ENCODE results near the gene KMT2C.
"Not testable (repeated sequence)": the region's sequence is repeated elsewhere in the genome, so short reads cannot be mapped to it uniquely, and the experiment has no call there.

The KMT2C gene

DNA sequence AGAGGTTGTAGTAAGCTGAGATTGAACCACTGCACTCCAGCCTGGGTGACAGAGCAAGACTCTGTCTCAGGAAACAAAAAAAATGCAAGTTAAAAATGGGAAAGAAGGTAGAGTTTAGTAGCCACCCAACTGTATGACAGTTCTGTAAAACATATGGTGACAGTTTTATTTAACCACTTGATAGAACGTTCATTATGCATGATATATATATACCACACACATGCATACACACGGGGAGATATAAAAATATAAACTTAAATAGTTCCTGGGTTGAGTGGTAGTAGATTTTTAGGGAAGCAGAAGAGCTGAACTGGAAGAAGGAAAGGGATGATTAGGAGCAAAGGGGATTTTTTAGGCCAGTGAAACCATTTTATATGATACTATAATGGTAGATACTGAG is 120.0 kb downstream of the KMT2C start:
- no peak for DNase-seq (ENCODE audit: low spot score)
- TF ChIP-seq, protein P1, sequence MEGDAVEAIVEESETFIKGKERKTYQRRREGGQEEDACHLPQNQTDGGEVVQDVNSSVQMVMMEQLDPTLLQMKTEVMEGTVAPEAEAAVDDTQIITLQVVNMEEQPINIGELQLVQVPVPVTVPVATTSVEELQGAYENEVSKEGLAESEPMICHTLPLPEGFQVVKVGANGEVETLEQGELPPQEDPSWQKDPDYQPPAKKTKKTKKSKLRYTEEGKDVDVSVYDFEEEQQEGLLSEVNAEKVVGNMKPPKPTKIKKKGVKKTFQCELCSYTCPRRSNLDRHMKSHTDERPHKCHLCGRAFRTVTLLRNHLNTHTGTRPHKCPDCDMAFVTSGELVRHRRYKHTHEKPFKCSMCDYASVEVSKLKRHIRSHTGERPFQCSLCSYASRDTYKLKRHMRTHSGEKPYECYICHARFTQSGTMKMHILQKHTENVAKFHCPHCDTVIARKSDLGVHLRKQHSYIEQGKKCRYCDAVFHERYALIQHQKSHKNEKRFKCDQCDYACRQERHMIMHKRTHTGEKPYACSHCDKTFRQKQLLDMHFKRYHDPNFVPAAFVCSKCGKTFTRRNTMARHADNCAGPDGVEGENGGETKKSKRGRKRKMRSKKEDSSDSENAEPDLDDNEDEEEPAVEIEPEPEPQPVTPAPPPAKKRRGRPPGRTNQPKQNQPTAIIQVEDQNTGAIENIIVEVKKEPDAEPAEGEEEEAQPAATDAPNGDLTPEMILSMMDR (IDR thresholded peaks at IDR 0.05; ENCODE audit: extremely low read depth, missing control alignments), result no peak

DNA sequence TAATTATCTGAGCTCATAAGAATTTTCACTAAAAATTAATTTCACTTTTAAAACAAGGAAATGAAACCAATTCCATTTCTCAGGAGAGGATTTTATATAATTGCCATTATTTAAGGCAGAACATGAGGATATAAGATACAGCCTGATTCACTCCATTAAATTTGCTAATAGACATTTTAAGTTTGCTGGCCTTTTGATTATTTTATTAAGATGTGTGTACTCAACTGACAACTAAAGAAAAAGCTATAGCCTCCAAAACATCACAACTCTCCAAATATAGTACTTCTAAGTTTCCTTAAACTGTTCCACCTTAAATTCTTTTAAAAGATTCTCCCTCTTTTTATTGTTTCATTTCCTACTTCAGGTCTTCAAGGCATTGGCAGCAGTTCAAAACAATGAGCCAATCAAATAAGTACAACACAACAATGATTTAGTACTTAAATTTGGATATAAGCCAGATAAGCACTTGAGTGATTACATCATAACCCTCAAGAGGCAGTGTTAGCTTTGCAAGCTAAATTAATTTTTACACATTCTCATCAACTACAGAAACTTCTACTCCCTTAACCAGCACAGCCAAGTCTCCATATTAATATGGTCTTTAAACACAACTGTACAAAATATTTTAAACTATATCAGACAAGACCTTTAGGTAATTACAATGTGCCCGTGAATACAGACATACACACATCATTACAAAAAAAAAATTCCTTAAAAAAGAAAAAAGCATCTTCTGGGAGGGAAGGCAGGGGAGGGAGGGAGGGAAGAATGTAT is 121.8 kb downstream of the KMT2C start:
- TF ChIP-seq, protein P1 (IDR thresholded peaks at IDR 0.05; ENCODE audit: extremely low read depth, missing control alignments), result no peak
- peak; percentile 8 for DNase-seq (ENCODE audit: low spot score)

DNA sequence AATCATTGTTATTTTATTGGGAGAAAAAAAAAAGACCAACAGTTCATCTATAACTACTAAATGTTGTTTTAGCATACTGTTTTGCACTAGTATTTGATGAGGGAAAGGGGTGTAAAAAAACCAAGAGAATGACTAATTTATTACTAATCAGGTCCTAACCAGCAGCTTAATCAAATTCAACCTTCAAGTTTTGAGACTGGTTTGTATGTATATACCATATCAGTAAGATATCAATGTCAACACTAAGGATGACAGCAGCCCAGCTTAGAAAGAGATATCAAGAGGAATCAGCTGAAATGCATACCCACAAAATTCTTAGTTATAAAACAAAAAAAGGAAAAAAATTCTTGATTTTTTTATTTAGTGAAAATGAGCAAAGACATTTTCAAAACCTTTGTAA is 122.6 kb downstream of the KMT2C start:
- no peak for DNase-seq (ENCODE audit: low spot score)
- TF ChIP-seq, protein P1 (IDR thresholded peaks at IDR 0.05; ENCODE audit: extremely low read depth, missing control alignments), result no peak

DNA sequence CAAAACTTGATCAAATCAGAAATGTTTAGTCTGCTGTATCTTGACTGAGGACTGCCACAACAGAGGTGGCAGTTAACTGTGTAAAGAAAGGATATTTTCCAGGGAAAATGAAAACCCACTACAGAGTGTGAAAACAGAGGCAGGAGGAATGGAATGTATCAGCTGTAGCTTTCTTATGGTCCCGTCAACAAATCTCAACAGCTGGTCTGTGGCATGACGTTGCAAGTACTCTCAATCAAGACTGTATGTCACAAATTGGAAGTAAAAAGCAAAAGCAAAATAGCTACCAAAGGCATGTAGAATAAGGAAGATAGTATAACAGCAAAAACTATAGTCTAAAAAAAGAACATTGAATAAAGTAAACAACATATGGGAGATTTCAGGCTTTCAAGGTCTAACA is 123.5 kb downstream of the KMT2C start:
- TF ChIP-seq, protein P1 (IDR thresholded peaks at IDR 0.05; ENCODE audit: extremely low read depth, missing control alignments), result no peak
- no peak for DNase-seq (ENCODE audit: low spot score)

DNA sequence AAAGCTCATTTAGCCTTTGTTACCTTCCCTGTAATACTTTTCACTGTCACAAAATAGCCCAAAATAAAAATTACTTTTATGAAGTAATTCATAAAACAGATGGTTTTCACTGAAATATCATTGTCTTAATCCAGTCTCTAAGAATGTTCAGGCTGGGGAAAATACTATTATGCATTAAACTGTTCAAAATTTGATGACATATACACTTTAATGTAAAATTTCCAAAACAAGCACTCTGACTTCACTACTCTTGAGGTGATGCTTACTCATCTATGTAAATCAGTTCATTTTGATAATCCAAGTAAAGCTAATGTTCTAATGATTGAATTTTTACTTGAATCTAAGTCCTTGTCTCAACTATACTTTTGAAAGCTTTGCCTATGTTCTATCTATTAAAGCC is 127.9 kb downstream of the KMT2C start:
- TF ChIP-seq, protein P1 (IDR thresholded peaks at IDR 0.05; ENCODE audit: extremely low read depth, missing control alignments), result no peak
- DNase-seq (ENCODE audit: low spot score), result no peak

DNA sequence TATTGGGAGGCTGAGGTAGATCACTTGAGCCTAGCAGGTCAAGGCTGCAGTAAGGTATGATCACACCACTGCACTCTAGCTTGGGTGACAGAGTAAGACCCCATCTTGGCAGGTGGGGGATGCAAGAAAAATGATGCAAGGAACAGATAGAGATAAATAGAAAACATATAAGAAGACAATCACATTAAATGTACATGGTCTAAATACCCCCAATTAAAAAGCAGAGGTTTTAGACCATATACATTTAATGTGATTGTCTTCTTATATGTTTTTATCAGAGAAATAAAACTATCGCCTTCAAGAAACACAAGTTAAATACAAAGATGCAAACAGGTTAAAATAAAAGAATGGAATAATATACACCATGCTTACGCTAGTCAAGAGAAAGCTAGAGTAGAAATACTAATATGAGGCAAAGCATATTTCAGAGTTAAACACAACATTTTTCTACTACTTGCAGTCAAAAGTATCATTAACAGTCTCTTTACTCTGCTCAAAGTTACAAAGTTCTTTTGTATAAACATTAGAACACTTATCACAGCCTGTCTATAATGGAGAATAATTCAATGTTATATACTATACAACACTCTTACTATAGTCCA is 136.2 kb downstream of the KMT2C start:
- not testable (repeated sequence) for DNase-seq (ENCODE audit: low spot score)

DNA sequence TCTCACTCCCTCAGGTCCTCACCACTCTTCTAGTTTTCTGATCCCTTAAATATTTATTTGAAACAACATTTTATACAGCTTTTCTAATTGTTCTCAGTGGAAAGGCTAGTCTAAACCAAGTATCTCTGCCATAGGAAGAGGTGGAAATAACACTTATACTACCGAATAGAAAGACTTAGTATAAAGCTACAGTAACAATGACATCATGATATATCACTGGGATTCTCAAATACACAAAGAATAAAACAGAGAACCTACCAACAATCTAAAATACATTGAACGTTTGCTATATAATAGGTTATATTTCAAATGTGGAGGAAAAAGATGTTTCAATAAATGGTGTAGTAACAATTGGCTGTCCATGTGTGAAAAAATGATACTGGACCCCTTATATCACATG is 142.9 kb downstream of the KMT2C start:
- TF ChIP-seq, protein P1 (IDR thresholded peaks at IDR 0.05; ENCODE audit: extremely low read depth, missing control alignments), result no peak
- DNase-seq (ENCODE audit: low spot score), result no peak

DNA sequence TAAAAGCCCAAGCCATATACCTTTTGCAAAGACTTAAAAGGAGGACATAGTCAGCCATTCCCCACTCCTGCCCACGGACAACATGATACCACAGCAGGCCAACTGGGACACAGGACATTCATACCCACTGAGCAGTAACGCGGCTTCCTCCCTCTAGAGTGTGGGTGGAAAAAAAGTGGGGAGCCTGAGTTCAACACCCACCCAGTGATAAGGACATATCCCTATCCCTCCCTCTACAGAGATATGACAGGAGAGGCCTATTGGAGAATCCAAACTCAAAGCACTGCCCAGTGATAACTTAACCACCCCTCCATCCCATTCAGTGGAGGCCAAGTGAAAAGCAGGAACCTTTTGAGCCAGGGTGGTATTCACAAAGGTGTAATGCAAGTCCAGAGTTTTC is 148.8 kb downstream of the KMT2C start:
- not testable (repeated sequence) for DNase-seq (ENCODE audit: low spot score)

DNA sequence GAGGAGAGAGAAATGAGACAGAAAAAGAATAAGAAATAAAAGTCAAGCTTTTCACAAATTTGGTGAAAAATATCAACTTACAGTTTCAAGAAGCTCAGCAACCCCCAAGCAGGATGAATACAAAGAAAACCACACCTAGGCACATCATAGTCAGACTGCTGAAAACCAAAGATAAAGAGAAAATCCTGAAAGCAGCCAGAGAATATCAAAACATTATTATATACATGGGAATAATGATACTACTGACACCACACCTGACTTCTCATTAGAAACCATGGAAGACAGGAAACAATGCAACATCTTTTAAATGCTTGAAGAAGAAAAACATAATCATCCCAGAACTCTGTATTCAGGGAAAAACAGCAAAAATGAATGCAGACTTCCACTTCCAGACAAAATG is 149.6 kb downstream of the KMT2C start:
- not testable (repeated sequence) for DNase-seq (ENCODE audit: low spot score)

DNA sequence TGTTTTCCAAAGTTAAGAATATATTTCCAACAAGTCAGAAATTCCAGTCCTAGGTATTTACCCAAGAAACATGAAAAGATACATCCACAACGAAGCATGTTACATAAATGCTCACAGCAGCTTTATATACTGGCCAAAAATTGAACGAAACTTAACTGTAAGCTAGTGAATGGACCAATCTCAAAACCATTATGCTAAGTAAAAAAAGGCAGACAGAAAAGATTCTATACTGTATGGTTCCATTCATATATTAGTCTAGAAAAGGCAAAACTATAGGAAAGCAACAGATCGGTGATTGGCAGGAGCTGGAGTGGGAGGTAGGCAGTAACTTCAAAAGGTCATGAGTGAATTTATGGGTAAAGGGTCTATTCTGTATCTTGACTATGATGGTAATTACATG is 150.8 kb downstream of the KMT2C start:
- not testable (repeated sequence) for DNase-seq (ENCODE audit: low spot score)

DNA sequence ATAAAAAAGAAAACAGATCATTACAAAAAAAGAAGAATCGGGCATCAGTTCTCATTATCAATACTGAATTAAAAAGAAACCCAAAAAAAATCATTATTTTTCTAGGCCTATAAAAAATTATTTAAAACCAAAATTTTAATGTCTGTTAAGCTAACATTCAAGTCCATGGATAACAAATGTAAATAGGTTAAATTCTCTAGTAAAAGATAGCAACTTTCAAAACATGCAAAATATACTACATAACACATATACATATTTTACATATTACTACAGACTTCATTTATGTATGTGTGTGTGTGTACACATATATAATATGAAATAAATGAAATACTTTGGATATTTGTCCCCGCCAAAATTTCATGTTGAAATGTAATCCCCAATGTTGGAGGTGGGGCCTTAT is 158.1 kb downstream of the KMT2C start:
- not testable (repeated sequence) for DNase-seq (ENCODE audit: low spot score)

DNA sequence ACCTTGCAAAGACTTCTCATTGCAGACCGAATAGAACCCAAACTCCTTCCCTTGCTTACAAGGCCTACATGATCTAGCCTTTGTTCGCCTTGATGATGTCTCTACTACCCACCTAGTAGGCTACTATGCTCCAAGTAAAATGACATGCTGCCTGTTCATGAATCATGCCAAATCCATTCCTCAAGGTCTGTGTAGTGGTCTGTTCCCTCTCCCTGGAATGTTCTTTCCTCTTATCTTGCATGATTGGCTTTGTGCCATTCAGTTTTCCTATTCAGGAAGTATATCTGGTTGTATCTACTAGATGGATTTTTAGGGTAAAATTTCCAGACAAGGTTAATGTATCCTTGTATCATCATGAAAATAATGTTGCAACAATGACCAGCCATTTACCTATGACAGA is 165.4 kb downstream of the KMT2C start:
- DNase-seq (ENCODE audit: low spot score), result not testable (repeated sequence)

DNA sequence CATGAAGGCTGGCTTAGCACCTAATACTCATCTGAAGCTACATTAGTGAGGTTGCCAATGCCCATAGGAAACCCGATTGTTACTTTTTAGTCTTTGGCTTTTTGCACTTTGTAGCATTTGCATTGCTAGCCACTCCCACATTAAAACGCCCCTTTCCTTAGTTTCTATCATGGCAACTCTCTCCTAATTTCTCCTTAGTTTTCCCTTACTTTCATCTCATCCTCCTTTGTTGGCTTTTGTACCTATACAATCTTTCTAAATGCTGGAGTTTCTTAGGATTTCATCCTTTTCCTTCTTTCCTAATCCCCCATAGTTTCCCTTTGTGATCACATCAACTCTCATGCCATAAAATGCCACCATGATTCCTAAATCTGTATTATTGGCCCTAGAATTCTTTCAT is 168.9 kb downstream of the KMT2C start:
- not testable (repeated sequence) for DNase-seq (ENCODE audit: low spot score)

Measured in GM20000 (cell line).